Body of pancreas (tissue), 4 donors: ENCODE data around the gene HOXB4. TPM values are rescaled to one million over a fixed set of nuclear protein-coding genes. Genes with fewer than 3 reads are reported as not detected.

Source experiments
- ATAC-seq: fragments of 150-250 bp; one replicate; pipeline ENCODE4 v1.9.1; 2016
- DNase-seq, 4 donors: peaks; one replicate each; pipeline ENCODE4 v3.0.0-alpha.2; 2019
- H3K27ac ChIP-seq, 4 donors: fragments of 200-600 bp; sonication (generic); 1 replicate in 3 of 4; 2 replicates in 1 of 4; pipeline versions ENCODE4 v1.5.1 to v1.6.1; 2016 to 2019; ENCODE audit warnings: mild to moderate bottlenecking in 1 of 4, mixed read lengths in 1 of 4, moderate library complexity in 1 of 4
- H3K27me3 ChIP-seq, 2 donors: fragments of 200-600 bp; sonication (generic); one replicate each; pipeline ENCODE4 v1.6.0; 2016; ENCODE audit warnings: mild to moderate bottlenecking in 1 of 2
- H3K36me3 ChIP-seq, 2 donors: fragments of 200-600 bp; sonication (generic); replicated peaks in 1 of 2; 2 replicates each; pipeline ENCODE4 v1.5.1; 2016; ENCODE audit warnings: low read depth in 2 of 2; ENCODE audit not compliant: insufficient read depth in 1 of 2
- H3K4me1 ChIP-seq: fragments of 200-600 bp; sonication (generic); one replicate; pipeline ENCODE4 v1.6.0; 2016
- H3K4me3 ChIP-seq, 2 donors: fragments of 200-600 bp; sonication (generic); 1 replicate in 1 of 2; 2 replicates in 1 of 2; pipeline ENCODE4 v1.5.1; 2016 to 2019
- H3K9me3 ChIP-seq, 3 donors: fragments of 200-600 bp; sonication (generic); 1 replicate in 2 of 3; 2 replicates in 1 of 3; pipeline ENCODE4 v1.5.1; 2016
- CTCF ChIP-seq, 7 experiments: fragments of 450-650 bp in 4 of 7; fragments of 200-600 bp in 3 of 7; sonication (generic) in 3 of 7; IDR thresholded peaks; one replicate each; pipeline ENCODE4 v1.5.1; 2016 to 2019; ENCODE audit warnings: antibody characterized with exemption in 7 of 7
- POLR2A ChIP-seq, 3 donors: fragments of 450-650 bp; IDR thresholded peaks; one replicate each; pipeline ENCODE4 v1.6.1; 2016; ENCODE audit warnings: antibody characterized with exemption in 3 of 3, mild to moderate bottlenecking in 2 of 3
- WGBS, 2 donors: methylation state at CpG; one replicate each; pipeline ENCODE4 v1.1.5; 2017; 5-methylcytosine and 5-hydroxymethylcytosine counted together
- intact Hi-C: fragments of 100-400 bp; cut with DNase I; formaldehyde crosslinking; loops from one replicate; pipeline ENCODE4 v1.15.1; 2023
- total RNA-seq, 2 donors: library from RNA; depleted of rRNA; stranded (reverse); fragments of >200 nt; gene quantifications; one replicate each; pipeline ENCODE4 v1.1.0, GENCODE V29; 2016

Gene HOXB4
- total RNA-seq, 2 donors from 2014 or later: 0.26 to 2.3 TPM

- H3K9me3 ChIP-seq: no peaks in the 10 kb centered on the region
- TF ChIP-seq CTCF (IDR thresholded peaks at IDR 0.05): no peak
- TF ChIP-seq POLR2A (IDR thresholded peaks at IDR 0.05): no peak
- peaks cover 18% of the 10 kb centered on the region for H3K4me1 ChIP-seq
- no peak for DNase-seq
- intact Hi-C loops: no loop called here
- H3K4me3 ChIP-seq: no peak overlapping the region
- WGBS, 2 donors: 7 to 11% methylated on average over 19 to 20 of the region's 20 CpGs
- ATAC-seq: no peak
- no peaks in the 10 kb centered on the region for H3K36me3 ChIP-seq
- H3K27me3 ChIP-seq: peaks cover 0 to 24% of the 10 kb centered on the region in 2 donors
- H3K27ac ChIP-seq: peak overlapping the region in 3 of 4 donors; percentile 48 to 67 (median 56)
Observed at GRCh38 chr17:48543854-48544348, 34.2 kb downstream of the HOXB4 start.

- peak in 2 of 4 donors; percentile 34 to 38 for DNase-seq
- intact Hi-C loops: no loop called here
- H3K4me3 ChIP-seq: peak overlapping the region; percentile 16 to 21
- WGBS, 2 donors: 2 to 3% methylated on average over 27 to 71 of the region's 72 CpGs
- H3K9me3 ChIP-seq: no peaks in the 10 kb centered on the region
- H3K27me3 ChIP-seq: peaks cover 0 to 24% of the 10 kb centered on the region in 2 donors
- peaks cover 18% of the 10 kb centered on the region for H3K4me1 ChIP-seq
- TF ChIP-seq POLR2A (IDR thresholded peaks at IDR 0.05) (no peak), CTCF (IDR thresholded peaks at IDR 0.05) (peak in 1 of 7 experiments; percentile 8)
- H3K36me3 ChIP-seq: no peaks in the 10 kb centered on the region
- ATAC-seq: peak; percentile 19
- H3K27ac ChIP-seq: peak overlapping the region in 3 of 4 donors; percentile 48 to 67 (median 56)
Observed at GRCh38 chr17:48543107-48543853, 34.9 kb downstream of the HOXB4 start.

- no peak for ATAC-seq
- intact Hi-C loops: no loop called here
- H3K4me1 ChIP-seq: peaks cover 18% of the 10 kb centered on the region
Observed at GRCh38 chr17:48542698-48543106, 35.4 kb downstream of the HOXB4 start.

GRCh38 chr17:48542114-48542656, 36.0 kb downstream of the HOXB4 start:
- no peak for TF ChIP-seq CTCF (IDR thresholded peaks at IDR 0.05)
- peak in 1 of 3 donors; percentile 4 for TF ChIP-seq POLR2A (IDR thresholded peaks at IDR 0.05)
- ATAC-seq (peak; percentile 8), DNase-seq (no peak)
- 20 to 21% methylated on average over 27 of the region's 27 CpGs for WGBS, 2 donors
- Histone ChIP-seq H3K4me3 (no peak overlapping the region), H3K36me3 (no peaks in the 10 kb centered on the region), H3K27ac (peak overlapping the region in 3 of 4 donors; percentile 45 to 67 (median 48)), H3K27me3 (peaks cover 0 to 24% of the 10 kb centered on the region in 2 donors), H3K4me1 (peaks cover 18% of the 10 kb centered on the region), H3K9me3 (no peaks in the 10 kb centered on the region)
- intact Hi-C loops: no loop called here

More at GRCh38 chr17:48542698-48543106, 35.4 kb downstream of the HOXB4 start:
- H3K27ac ChIP-seq: peak overlapping the region in 3 of 4 donors; percentile 48 to 67 (median 56)
- TF ChIP-seq POLR2A (IDR thresholded peaks at IDR 0.05) (no peak), CTCF (IDR thresholded peaks at IDR 0.05) (no peak)
- peak overlapping the region in 1 of 2 donors; percentile 21 for H3K4me3 ChIP-seq
- no peaks in the 10 kb centered on the region for H3K36me3 ChIP-seq
- DNase-seq: no peak
- no peaks in the 10 kb centered on the region for H3K9me3 ChIP-seq
- WGBS, 2 donors: 8% methylated on average over 12 of the region's 12 CpGs
- H3K27me3 ChIP-seq: peaks cover 0 to 24% of the 10 kb centered on the region in 2 donors
